GM23248 (cell line): ENCODE measurements around the gene TMC8. TPM values are rescaled to one million over a fixed set of nuclear protein-coding genes. Genes with fewer than 3 reads are reported as not detected.

Experiments
- DNase-seq: peaks from one replicate; pipeline ENCODE4 v3.0.0-alpha.2; 2015
- H2AFZ ChIP-seq: fragments of 200-600 bp; sonication (generic); 2 replicates; pipeline ENCODE4 v1.6.1; 2016; ENCODE audit warnings: antibody characterized with exemption
- H3F3A ChIP-seq: fragments of 200-600 bp; sonication (generic); 2 replicates; pipeline ENCODE4 v1.6.1; 2016; ENCODE audit warnings: mild to moderate bottlenecking, antibody characterized with exemption, mixed run types; ENCODE audit not compliant: insufficient read depth
- H3K27ac ChIP-seq: fragments of 200-600 bp; sonication (generic); 2 replicates; pipeline ENCODE4 v1.5.1; 2016; ENCODE audit warnings: mild to moderate bottlenecking
- H3K27me3 ChIP-seq: fragments of 200-600 bp; sonication (generic); replicated peaks from 2 replicates; pipeline ENCODE4 v1.6.1; 2016; ENCODE audit warnings: mild to moderate bottlenecking; ENCODE audit not compliant: insufficient read depth
- H3K36me3 ChIP-seq: fragments of 200-600 bp; sonication (generic); 2 replicates; pipeline ENCODE4 v1.6.1; 2016; ENCODE audit warnings: low read depth, mild to moderate bottlenecking
- H3K4me1 ChIP-seq: fragments of 200-600 bp; sonication (generic); 2 replicates; pipeline ENCODE4 v1.6.1; 2016; ENCODE audit warnings: mild to moderate bottlenecking; ENCODE audit not compliant: insufficient read depth
- H3K4me2 ChIP-seq: fragments of 200-600 bp; sonication (generic); one replicate; pipeline ENCODE4 v1.6.1; 2016; ENCODE audit warnings: mild to moderate bottlenecking; ENCODE audit not compliant: unreplicated experiment
- H3K4me3 ChIP-seq: fragments of 200-600 bp; sonication (generic); 2 replicates; pipeline ENCODE4 v1.5.1; 2016; ENCODE audit warnings: mild to moderate bottlenecking
- H3K79me2 ChIP-seq: fragments of 200-600 bp; sonication (generic); 2 replicates; pipeline ENCODE4 v1.6.1; 2016; ENCODE audit warnings: mild to moderate bottlenecking; ENCODE audit not compliant: insufficient read depth
- H3K9ac ChIP-seq: fragments of 200-600 bp; sonication (generic); 2 replicates; pipeline ENCODE4 v1.6.1; 2016; ENCODE audit warnings: mild to moderate bottlenecking
- H3K9me2 ChIP-seq: fragments of 200-600 bp; sonication (generic); 2 replicates; pipeline ENCODE4 v1.6.1; 2016; ENCODE audit warnings: mixed run types, mild to moderate bottlenecking, moderate library complexity; ENCODE audit not compliant: insufficient read depth
- H3K9me3 ChIP-seq: fragments of 200-600 bp; sonication (generic); one replicate; pipeline ENCODE4 v1.6.1; 2017; ENCODE audit warnings: low read depth
- H4K20me1 ChIP-seq: fragments of 200-600 bp; sonication (generic); 2 replicates; pipeline ENCODE4 v1.6.0; 2016; ENCODE audit not compliant: insufficient read depth
- EZH2 ChIP-seq: fragments of 200-600 bp; sonication (generic); IDR thresholded peaks from 2 replicates; pipeline ENCODE4 v1.6.1; 2018; ENCODE audit warnings: antibody characterized with exemption, mild to moderate bottlenecking; ENCODE audit not compliant: insufficient read depth, poor library complexity, severe bottlenecking
- EZH2phosphoT487 ChIP-seq: fragments of 200-600 bp; sonication (generic); IDR thresholded peaks from 2 replicates; pipeline ENCODE4 v1.6.1; 2018; ENCODE audit warnings: antibody characterized with exemption, moderate library complexity, mild to moderate bottlenecking, low read depth; ENCODE audit not compliant: insufficient read depth
- WGBS, 2 experiments: methylation state at CpG; one replicate each; pipeline ENCODE4 v1.1.6; 2015 to 2017; ENCODE audit warnings: low lambda C conversion rate in 2 of 2, low coverage in 1 of 2; ENCODE audit errors: missing lambda C conversion rate in 2 of 2; 5-methylcytosine and 5-hydroxymethylcytosine counted together
- in situ Hi-C: fragments of 300-500 bp; cut with MboI; formaldehyde crosslinking; loops from 2 replicates; pipeline ENCODE4 v1.15.0; 2020
- polyA plus RNA-seq: library from polyadenylated mRNA; unstranded; fragments of >200 nt; fragmentation: Nextera tagmentation; extraction: Ambion mirVana; gene quantifications from 2 replicates; pipeline ENCODE4 v1.2.1, GENCODE V29; 2016
- total RNA-seq: library from RNA; depleted of rRNA; stranded (reverse); fragments of >200 nt; shearing (Covaris generic); gene quantifications from 2 replicates; pipeline ENCODE4 v1.2.3, GENCODE V29; 2014

The TMC8 gene
- total and polyA plus RNA-seq, 2 experiments from 2014 or later, result not detected

DNA sequence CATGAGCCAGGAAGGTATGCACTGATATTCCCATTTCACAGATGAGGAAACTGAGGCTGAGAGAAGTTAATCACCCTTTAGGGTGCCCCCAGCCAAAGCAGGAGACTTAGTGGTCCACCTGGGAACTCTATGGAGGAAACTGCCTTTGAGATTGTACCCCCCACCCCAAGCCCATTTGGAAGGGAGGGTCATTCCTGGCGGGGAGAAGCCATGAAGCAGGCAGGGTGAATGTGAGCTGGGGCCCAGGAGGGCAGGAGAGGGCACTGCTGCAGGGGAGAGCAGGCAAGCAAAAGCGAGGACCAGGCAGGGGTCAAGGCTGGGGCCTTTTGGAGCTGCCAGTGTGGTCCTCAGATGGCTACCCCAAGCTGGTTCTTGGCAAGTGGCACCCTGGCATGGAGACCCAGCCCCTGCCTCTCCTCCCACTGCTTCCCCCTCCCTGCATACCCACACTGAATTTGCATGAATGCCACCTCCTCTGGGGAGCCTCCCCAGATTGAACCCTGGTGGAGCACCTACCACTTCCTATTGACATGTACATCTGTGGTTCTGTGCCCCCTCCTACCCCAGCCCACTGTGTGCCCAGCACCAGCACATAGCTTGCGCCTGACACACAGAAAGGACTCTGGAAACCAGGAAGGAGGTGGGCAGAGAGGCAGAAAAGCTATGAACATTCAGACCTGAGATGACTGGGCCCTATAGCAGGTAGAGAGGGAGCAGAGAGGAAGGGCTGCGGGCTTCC, 1.1 kb upstream of the TMC8 start:
- Histone ChIP-seq H3K9ac (no peak overlapping the region), H3K27me3 (peaks cover 39% of the 10 kb centered on the region), H4K20me1 (no peaks in the 10 kb centered on the region), H3K4me2 (no peak overlapping the region), H2AFZ (no peak overlapping the region), H3K9me3 (no peaks in the 10 kb centered on the region), H3F3A (no peaks in the 10 kb centered on the region; the same call in 1 of the 2 replicates), H3K4me3 (no peak overlapping the region), H3K36me3 (no peaks in the 10 kb centered on the region), H3K9me2 (no peaks in the 10 kb centered on the region), H3K4me1 (0 out of 2 replicates have a peak, but pooled peaks cover 3% of the 10 kb centered on the region), H3K79me2 (no peaks in the 10 kb centered on the region), H3K27ac (no peak overlapping the region)
- in situ Hi-C loops, result no loop called here
- DNase-seq, result no peak
- TF ChIP-seq EZH2, result no peak
- WGBS, 2 experiments, result 93 to 95% methylated on average over 4 of the region's 4 CpGs

DNA sequence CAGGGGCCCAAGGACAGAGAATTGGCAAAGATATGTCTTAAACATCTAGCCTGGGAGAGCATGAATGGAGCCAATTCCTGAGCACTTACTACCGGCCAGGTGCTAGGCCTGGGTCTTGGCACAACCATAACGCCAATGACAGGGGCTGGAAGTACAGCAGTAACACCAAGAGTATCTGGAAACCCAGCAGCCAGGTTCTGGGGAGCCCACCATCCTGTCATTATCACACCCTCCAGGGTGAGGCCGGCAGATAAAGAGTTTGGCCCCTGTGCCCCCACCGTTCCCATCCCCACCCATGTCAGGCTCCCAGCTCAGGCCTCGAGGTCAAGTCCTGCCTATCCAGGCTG, 508 bp upstream of the TMC8 start:
- no peak overlapping the region for H3K9ac ChIP-seq
- 60 to 61% methylated on average over 4 to 5 of the region's 5 CpGs for WGBS, 2 experiments
- no peak overlapping the region for H3K4me2 ChIP-seq
- no peaks in the 10 kb centered on the region; the same call in 1 of the 2 replicates for H3F3A ChIP-seq
- H3K36me3 ChIP-seq, result no peaks in the 10 kb centered on the region
- in situ Hi-C loops, result no loop called here
- no peaks in the 10 kb centered on the region for H4K20me1 ChIP-seq
- H3K79me2 ChIP-seq, result no peaks in the 10 kb centered on the region
- no peak overlapping the region for H3K27ac ChIP-seq
- no peak for TF ChIP-seq EZH2phosphoT487
- no peak for TF ChIP-seq EZH2
- H2AFZ ChIP-seq, result no peak overlapping the region
- no peaks in the 10 kb centered on the region for H3K9me2 ChIP-seq
- peaks cover 43% of the 10 kb centered on the region for H3K27me3 ChIP-seq
- no peak overlapping the region for H3K4me3 ChIP-seq
- H3K4me1 ChIP-seq, result 0 out of 2 replicates have a peak, but pooled peaks cover 3% of the 10 kb centered on the region
- DNase-seq, result no peak
- no peaks in the 10 kb centered on the region for H3K9me3 ChIP-seq

DNA sequence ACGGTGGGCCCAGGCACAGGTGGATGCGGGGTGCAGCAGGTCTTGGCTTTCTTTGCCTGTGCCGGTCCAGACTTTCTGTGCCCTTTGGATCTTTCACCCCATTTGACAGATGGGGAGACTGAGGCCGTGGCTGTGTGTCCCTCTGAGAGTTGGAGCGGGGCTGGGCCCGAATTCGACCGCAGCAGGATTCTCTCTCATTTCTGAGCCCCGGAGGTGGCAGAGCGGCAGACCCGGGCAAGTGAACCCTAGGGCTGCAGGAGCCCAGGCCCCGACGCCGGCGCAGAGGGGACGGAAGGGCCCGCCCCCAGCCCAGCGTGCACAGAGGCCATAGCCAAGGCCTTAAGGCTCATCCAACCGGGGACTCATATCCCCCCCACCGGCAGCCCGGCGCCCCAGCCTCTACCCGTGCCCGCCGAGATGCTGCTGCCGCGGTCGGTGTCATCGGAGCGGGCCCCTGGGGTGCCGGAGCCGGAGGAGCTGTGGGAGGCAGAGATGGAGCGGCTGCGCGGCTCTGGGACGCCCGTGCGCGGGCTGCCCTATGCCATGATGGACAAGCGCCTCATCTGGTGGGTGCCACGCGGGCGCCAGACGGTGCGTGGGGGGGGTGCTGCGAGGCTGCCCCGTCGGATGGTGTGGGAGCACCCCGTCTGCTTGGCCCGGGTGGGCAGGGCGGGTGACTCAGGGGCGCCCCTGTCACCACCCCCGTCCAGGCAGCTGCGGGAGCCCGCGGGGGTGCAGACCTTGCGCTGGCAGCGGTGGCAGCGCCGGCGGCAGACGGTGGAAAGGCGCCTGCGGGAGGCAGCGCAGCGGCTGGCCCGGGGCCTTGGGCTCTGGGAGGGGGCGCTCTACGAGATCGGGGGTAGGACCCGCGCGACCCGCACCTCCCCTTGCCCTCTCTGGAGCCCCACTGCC, 857 bp downstream of the TMC8 start:
- Histone ChIP-seq H3K9me3 (no peaks in the 10 kb centered on the region), H3K36me3 (no peaks in the 10 kb centered on the region), H3K9ac (no peak overlapping the region), H3K9me2 (no peaks in the 10 kb centered on the region), H3K4me2 (no peak overlapping the region), H3K4me1 (0 out of 2 replicates have a peak, but pooled peaks cover 3% of the 10 kb centered on the region), H3K79me2 (no peaks in the 10 kb centered on the region), H3K27me3 (peaks cover 43% of the 10 kb centered on the region), H3F3A (no peaks in the 10 kb centered on the region; the same call in 1 of the 2 replicates), H4K20me1 (no peaks in the 10 kb centered on the region), H3K4me3 (no peak overlapping the region), H3K27ac (no peak overlapping the region), H2AFZ (no peak overlapping the region)
- DNase-seq, result peak; percentile 41
- WGBS, 2 experiments, result 19 to 21% methylated on average over 54 to 61 of the region's 74 CpGs
- TF ChIP-seq EZH2phosphoT487 (no peak), EZH2 (peak; percentile 14)
- in situ Hi-C loops, result no loop called here

GRCh38 chr17:78132084-78132676, 1.6 kb downstream of the TMC8 start:
- no peaks in the 10 kb centered on the region for H3K79me2 ChIP-seq
- DNase-seq, result no peak
- H2AFZ ChIP-seq, result no peak overlapping the region
- no peaks in the 10 kb centered on the region for H3K9me3 ChIP-seq
- H4K20me1 ChIP-seq, result no peaks in the 10 kb centered on the region
- H3K36me3 ChIP-seq, result no peaks in the 10 kb centered on the region
- WGBS, 2 experiments, result 27 to 52% methylated on average over 16 to 36 of the region's 38 CpGs
- no peak overlapping the region for H3K9ac ChIP-seq
- in situ Hi-C loops, result no loop called here
- peak; percentile 35 for TF ChIP-seq EZH2
- TF ChIP-seq EZH2phosphoT487, result no peak
- H3K4me1 ChIP-seq, result 0 out of 2 replicates have a peak, but pooled peaks cover 3% of the 10 kb centered on the region
- H3K4me3 ChIP-seq, result no peak overlapping the region
- H3K4me2 ChIP-seq, result no peak overlapping the region
- H3K27me3 ChIP-seq, result peaks cover 42% of the 10 kb centered on the region
- no peaks in the 10 kb centered on the region for H3K9me2 ChIP-seq
- H3K27ac ChIP-seq, result no peak overlapping the region
- no peaks in the 10 kb centered on the region; the same call in 1 of the 2 replicates for H3F3A ChIP-seq
